Adrenal gland (tissue), 5 donors: ENCODE results near the gene IL1RN.

ENCODE experiments used
- CTCF ChIP-seq, 6 experiments: fragments of 450-650 bp in 4 of 6; fragments of 200-600 bp in 2 of 6; sonication (generic) in 1 of 6; IDR thresholded peaks; 1 replicate in 5 of 6; 2 replicates in 1 of 6; pipeline versions ENCODE4 v1.5.1 to v1.8.0; 2016 to 2021; ENCODE audit warnings: antibody characterized with exemption in 6 of 6, mild to moderate bottlenecking in 2 of 6, moderate library complexity in 1 of 6
- POLR2A ChIP-seq, 2 donors: fragments of 450-650 bp; IDR thresholded peaks; one replicate each; pipeline ENCODE4 v1.6.1; 2017; ENCODE audit warnings: antibody characterized with exemption in 2 of 2, mild to moderate bottlenecking in 2 of 2, moderate library complexity in 1 of 2
- donor health status: DM: no; HTN: no; CAD: no.

- TF ChIP-seq CTCF (IDR thresholded peaks at IDR 0.05) (no peak), POLR2A (IDR thresholded peaks at IDR 0.05) (no peak)
Observed at GRCh38 chr2:113155331-113155730, 27.9 kb downstream of the IL1RN start.
